ENCODE measurements around the gene ILRUN.
"Not testable (repeated sequence)": the region's sequence is repeated elsewhere in the genome, so short reads cannot be mapped to it uniquely, and the experiment has no call there.

Gene ILRUN

DNA sequence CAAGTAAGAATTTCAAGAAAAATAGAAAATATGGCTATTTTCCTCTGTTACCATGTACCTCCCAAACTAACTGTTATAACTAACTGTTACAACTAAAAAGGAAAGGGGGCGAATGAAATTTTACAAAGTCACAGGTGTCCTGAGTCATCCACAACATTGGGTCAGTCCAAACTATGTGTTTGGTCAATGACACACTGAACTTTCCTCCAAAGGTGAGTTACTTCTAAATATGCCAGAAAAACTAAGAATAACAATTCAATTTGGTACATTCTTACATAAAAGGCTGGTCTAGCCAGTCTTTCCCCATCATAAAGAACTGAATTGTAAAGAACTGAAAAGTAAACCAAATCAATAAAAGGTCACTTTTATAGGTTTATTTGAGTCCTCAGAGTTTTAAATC lies 44.3 kb downstream of the ILRUN start:
- DNase-seq (ENCODE audit: extremely low read depth, low read depth), result no peak
- TF ChIP-seq, protein P1, sequence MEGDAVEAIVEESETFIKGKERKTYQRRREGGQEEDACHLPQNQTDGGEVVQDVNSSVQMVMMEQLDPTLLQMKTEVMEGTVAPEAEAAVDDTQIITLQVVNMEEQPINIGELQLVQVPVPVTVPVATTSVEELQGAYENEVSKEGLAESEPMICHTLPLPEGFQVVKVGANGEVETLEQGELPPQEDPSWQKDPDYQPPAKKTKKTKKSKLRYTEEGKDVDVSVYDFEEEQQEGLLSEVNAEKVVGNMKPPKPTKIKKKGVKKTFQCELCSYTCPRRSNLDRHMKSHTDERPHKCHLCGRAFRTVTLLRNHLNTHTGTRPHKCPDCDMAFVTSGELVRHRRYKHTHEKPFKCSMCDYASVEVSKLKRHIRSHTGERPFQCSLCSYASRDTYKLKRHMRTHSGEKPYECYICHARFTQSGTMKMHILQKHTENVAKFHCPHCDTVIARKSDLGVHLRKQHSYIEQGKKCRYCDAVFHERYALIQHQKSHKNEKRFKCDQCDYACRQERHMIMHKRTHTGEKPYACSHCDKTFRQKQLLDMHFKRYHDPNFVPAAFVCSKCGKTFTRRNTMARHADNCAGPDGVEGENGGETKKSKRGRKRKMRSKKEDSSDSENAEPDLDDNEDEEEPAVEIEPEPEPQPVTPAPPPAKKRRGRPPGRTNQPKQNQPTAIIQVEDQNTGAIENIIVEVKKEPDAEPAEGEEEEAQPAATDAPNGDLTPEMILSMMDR (IDR thresholded peaks at IDR 0.05; ENCODE audit: low read depth, low read length), result no peak

DNA sequence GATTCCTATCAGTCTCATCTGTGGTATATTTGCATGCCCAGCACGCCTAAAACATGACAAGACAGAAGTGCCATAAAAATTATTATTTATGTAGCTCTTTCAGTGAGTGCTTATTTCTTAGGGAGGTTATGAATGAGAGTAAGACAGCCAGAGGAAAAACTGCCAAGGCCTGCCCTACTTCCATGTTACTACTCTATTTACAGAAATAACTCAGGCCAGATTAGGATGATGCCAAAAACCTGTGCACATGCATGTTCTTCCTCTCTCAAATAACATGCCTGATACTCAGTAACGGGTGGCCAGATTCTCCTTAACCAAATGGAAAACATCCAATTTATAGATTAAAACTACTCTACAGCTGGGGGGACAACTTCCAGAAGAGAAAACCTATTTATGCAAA lies 45.7 kb downstream of the ILRUN start:
- TF ChIP-seq, protein P1 (IDR thresholded peaks at IDR 0.05; ENCODE audit: low read depth, low read length), result no peak
- no peak for DNase-seq (ENCODE audit: extremely low read depth, low read depth)

DNA sequence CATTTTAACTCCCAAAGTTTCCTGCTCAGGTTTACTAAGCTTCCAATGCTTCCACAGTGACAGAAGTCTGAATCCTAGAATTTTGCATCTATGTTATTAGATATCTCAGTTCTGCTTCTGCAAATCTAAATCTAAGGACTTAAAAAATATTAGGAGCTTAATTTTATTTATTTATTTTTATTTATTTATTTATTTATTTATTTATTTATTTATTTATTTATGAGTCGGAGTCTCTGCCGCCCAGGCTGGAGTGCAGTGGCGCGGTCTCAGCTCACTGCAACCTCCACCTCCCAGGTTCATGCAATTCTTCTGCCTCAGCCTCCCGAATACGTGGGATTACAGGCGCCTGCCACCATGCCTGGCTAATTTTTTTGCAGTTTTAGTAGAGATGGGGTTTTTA lies 46.3 kb downstream of the ILRUN start:
- DNase-seq (ENCODE audit: extremely low read depth, low read depth), result not testable (repeated sequence)

DNA sequence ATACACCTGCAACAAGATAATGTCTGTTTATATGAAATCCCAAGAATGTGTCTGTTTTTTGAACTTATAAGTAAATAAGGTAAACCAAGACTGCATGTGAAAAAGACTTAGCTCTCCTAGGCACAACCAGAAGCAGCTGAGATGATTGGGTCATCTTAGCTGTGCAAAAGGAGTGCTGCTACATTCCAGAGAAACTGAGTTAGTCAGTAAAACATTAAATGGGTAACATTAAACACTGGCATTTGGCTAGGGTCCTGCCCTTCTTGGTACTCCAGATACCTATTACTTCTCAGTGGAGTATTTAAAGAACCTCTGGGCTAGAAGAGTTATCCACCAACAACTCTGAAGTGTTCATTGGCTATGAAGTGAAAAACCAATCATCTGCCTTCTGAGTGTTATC lies 47.8 kb downstream of the ILRUN start:
- TF ChIP-seq, protein P1 (IDR thresholded peaks at IDR 0.05; ENCODE audit: low read depth, low read length), result no peak
- DNase-seq (ENCODE audit: extremely low read depth, low read depth), result no peak
